AG08395 (cell line): Measurements from ENCODE around the gene SELENOP.
"Not testable (repeated sequence)": the region's sequence is repeated elsewhere in the genome, so short reads cannot be mapped to it uniquely, and the experiment has no call there.

ENCODE experiments used
- DNase-seq: peaks from one replicate; pipeline ENCODE4 v3.0.0; 2012; ENCODE audit warnings: mixed read lengths, low spot score

SELENOP gene

GRCh38 chr5:42826757-42827515 lies 15.2 kb upstream of the SELENOP start:
- no peak for DNase-seq

DNA sequence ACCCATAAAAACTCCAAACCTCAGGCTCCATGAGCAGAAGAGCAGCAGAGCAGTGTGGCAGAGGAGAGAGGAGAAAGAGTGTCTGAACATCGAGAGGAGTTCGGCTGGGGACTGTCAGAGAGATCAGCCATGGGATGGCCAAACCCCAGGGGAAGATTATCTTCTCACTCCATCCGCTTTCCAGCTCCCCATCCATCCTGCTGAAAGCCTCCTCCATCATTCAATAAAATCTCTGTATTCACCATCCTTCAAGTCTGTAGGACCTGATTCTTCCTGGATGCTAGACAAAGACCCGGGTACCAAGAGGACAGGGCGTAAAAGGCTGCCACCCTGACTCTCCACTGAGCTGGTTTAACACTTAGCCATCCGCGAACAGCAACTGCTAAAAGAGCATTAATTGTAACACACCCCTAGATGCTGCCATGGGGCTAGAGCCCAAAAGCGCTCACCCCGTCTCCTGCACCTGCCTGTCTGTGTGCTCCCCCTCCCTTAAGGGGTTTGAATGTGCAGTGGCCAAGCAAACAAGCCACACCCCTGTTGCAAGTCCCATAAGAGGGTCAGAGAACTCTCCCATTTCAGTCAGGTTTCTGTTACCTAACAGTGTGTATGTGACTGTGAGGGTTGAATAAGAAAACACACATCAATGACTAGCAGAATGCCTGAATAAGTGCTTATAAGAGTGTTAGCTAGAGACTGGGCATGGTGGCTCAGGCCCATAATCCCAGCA lies 13.9 kb upstream of the SELENOP start:
- DNase-seq: no peak

DNA sequence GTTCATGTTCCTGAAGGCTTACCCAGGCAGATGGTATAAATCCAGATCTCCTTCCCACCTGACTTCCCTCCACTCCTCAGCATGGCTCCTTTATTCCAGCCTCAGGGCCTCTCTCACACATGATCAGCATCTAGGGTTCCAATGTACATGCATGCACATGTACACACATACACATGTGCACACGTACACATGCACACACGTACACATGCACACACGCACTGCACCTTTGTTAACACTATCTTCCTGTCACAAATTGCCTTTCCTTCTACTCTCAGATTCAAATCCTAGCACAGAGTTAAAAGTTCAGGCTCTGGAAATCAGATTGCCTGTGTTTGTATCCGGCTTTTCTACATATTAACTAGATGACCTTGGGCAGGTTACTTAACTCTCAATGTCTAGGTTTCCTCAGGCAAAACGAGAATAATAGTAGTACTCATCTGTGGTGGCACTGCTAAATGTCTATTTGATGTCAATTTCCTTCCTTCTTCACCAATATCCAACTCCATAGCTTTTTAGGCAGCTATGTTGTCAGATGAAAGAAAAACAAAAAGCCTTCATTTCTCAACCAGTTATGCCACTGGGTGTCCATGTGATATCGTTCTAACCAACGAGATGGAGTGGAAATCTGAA lies 12.8 kb upstream of the SELENOP start:
- DNase-seq: no peak

DNA sequence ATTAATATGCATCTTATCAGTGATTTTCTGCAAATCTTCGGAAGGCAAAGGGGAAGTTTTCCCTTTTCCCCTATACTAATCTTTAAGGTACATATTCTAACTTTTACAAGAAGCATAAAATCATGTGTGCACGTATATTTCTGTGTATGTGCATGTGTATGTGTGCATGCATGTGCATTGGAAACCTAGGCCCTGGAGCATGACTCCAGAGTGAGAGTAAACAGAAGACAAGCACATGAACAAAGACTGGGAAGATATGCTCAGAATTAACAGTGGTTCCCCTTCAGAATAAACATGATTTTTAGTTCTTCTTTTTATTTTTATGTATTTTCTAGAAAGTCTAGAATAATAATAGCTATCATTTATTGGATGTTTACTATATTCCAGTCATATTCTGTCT lies 10.9 kb upstream of the SELENOP start:
- DNase-seq: no peak

GRCh38 chr5:42819745-42820144 lies 8.1 kb upstream of the SELENOP start:
- no peak for DNase-seq

- DNase-seq: not testable (repeated sequence)
Measured at GRCh38 chr5:42816546-42816945, 4.9 kb upstream of the SELENOP start.

DNA sequence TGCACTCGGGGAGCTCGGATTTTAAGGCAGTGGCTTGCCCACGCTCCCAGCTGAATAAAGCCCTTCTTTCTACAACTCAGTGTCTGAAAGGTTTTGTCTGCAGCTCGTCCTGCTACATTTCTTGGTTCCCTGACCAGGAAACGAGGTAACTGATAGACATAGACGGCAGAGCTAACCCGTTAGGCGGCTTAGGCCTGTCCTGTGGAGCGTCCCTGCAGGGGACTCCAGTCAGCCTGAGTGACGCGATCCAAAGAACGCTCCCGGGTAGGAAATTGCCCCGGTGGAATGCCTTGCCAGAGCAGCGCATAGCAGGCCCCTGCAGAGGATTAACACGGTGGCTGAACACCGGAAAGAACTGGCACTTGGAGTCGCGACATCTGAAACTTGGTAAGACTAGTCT lies 1.8 kb upstream of the SELENOP start:
- no peak for DNase-seq

- DNase-seq: no peak
Measured at GRCh38 chr5:42812620-42813019, 928 bp upstream of the SELENOP start.

- no peak for DNase-seq
Measured at GRCh38 chr5:42810834-42811590, 680 bp downstream of the SELENOP start.

DNA sequence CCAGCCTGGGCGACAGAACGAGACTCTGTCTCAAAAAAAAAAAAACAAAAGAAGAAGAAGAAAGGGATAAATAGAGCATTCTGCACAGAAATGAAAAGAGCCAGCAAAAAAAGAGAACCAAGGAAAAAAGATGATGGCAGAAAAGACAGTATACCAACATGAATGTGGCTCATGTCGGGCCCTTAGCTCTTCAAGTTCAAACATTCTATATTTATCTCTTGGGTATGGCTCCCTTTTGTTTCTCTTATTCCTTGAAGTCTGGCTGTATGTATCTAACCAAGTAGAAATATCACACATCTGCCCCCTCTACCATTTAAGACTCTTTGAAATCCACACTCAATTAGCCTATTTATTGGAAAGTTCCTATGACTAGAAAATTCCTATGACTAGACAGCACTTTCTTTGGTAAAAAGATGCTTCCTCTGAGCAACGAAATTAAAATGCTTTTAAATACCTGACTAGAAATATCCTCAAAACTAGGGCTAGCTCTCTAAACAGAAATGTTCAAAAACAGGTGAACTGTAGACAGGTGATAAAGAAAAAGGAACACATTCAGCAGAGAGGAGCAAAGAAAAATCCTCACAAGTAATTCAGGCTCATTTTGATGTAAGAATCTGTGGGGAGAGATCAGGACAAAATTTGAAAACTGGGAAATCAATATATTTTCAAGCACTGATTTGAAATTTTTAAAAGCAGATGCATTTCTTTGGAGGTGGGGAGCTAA lies 2.6 kb downstream of the SELENOP start:
- no peak for DNase-seq

DNA sequence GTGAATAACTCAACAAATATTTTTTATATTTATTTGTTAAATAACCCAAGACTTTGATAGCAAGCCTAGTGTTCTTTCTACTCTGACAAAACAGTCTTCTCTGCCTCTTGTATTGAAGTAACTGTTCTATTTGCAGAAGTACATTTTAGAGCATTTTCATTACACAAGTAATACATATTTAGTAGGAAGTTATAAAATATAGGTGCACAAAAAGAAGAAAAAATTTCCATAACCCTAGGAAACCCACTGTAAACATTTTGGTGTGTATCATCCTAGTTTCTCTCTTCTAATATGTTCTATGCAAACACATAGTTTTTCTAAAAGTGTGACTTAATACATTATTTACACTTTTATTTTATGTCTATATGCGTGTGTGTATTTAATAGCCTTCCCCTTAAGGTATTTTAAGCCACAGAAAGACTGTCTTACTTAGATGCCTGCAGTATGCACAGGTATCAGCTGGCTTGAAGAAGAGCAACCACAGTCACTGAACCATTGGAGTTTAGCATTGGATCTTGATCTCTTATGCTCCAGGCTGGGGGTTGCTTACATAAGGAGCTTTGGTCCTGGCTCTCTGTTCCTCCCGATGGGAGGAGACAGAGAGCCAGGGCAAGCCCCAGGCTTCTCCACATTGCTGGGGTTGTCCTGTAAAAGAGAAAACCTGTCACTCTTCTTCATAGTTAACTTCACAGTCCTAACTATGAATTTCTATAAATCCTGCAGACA lies 3.8 kb downstream of the SELENOP start:
- no peak for DNase-seq

DNA sequence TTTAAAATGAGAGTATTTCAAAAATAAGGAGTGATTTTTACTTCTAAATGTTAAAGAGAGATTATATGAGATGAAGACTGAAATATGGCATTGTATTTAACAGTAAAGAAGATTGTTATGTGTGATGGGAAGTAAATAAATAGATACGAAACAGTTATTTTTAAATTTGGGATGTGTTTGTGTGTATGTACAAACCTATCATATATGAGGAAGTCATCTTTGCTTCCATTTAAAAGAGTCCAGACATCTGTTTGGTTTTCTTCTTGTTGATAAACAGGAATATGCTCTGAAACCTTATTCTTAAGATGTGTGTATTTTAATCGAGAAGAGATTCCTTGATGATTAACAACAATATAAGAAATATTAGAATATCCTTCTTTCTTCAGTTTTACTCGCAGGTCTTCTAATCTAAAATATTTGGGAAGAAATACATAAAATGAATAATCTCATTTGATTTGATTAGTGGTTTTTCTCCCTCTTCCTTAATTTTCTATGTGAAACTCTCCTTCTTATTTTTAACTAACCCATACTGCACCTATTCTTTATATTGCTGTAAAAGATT lies 4.9 kb downstream of the SELENOP start:
- DNase-seq: no peak

GRCh38 chr5:42806004-42806700 lies 5.5 kb downstream of the SELENOP start:
- DNase-seq: no peak

DNA sequence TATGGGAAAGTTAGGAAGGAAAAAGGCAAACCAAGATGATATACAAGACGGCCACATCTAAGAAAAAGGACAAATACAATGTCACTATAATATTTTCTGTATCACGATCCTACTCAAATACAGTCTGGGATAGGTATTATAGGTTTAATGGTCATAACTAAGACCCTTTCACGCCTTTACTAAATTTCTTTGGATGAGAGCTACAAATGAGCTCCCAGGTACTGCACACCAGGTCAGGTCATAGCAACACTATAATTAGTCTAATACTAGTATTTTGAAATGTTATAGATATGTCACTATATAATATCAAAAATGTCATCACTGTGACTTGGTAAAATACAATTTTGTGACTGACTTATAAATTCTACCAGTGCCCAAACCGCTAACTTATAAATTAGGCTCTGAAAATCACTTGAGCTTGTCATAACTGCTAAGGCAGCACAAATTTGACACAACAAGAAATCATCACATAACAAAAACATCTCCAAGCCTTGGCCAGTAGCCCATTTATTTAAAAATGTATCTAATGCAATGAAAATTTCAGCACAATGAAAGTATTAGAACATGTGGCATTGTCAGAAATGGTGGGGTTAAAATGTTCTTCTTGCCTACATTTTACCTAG lies 6.9 kb downstream of the SELENOP start:
- no peak for DNase-seq

- DNase-seq: no peak
Measured at GRCh38 chr5:42801516-42802166, 10.1 kb downstream of the SELENOP start.

DNA sequence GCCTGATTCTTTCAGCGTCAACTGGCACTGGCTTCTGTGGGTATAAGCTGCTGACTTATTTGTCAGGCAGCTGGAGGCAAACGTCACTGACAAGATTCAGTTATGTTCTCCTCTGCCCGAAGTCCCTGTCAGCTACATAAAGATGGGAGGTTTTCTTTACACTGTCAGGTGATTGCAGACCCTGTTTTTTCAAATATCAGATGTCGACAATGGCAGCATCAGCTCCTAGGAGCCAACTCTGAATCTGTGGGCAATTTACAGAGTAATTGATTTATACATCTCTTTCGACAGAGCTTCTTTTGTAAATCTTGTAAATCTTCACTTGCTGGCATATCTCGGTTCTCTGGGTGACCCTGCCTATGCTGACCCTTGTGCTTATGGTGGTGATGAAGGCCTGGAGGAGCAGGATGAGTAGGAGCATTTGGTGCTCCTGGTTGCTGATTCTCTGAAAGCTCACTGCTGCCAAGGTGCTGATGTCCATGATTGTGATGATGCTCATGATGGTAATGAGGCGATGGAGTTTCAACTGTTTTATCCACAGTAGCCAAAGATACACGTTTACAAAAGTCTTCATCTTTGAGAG lies 10.9 kb downstream of the SELENOP start:
- DNase-seq: no peak

DNA sequence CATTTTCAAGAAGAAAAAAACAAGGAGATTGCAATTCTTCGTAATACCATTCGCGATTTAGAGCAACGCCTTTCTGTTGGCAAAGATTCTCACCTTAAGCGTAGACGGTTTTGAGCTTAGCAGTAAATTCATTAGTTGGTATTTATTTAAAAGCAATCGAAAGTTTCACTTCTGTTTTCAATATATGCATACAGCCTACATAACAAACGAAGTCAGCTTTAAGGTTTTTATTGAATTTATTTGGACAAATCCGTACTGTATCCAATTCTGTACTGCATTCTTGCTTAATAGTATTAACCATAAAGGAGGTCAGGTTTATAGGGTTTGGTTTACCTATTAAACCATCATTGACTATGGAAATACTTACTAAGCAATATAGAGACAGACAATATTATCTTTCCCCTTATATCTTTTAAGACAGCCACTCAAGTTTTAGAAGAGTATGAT lies 12.0 kb downstream of the SELENOP start:
- no peak for DNase-seq

DNA sequence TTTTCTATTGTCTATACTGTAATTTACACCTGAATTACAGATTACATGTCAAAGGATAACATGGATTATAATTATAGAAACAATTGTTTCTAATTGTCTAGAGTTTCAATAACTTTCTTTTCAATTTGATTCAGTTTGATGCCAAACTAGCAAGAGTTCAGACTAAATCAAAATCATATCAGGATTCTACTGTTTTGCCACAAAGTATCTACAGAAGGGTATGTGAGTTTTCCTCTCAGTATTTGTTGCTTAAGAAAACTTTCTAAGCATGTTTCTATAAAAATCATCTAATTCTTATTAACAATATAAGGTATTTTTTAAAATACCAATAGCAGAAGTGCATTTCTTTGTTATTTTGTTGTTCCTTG lies 12.5 kb downstream of the SELENOP start:
- DNase-seq: no peak
